Fibroblast of pulmonary artery (primary cell): ENCODE data around the gene TOX3.

Experiments used
- DNase-seq: peaks from one replicate; pipeline ENCODE4 v3.0.0-alpha.2; 2010; ENCODE audit warnings: low read depth
- H3K4me3 ChIP-seq: replicated peaks from 2 replicates; pipeline ENCODE4 v1.5.1; 2011; ENCODE audit warnings: low read depth, mild to moderate bottlenecking, control low read depth, low read length, moderate library complexity
- CTCF ChIP-seq: IDR thresholded peaks from 2 replicates; pipeline ENCODE4 v1.5.1; 2011; ENCODE audit warnings: mild to moderate bottlenecking, control low read depth, low read length, inconsistent platforms; ENCODE audit errors: missing control alignments

The TOX3 gene

DNA sequence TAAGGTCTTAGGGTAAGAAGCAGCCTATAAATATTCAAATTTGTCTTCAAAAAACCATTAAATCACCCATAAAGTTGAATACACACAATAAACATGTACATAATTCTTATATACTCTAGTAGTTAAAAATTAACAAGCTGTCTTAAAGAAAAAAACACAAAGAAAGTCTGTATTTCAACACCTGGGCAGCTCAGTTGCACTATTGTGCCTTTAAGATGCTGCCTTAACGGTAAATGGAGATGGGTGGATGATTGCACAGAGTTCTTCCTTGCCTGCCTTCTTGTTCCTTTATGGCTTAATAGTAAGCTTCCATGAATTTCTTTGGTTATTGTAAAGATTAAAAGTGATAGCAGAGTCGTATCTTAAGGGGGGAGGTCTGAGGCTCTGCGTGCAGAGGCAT, 105.1 kb downstream of the TOX3 start:
- no peak for DNase-seq
- H3K4me3 ChIP-seq: no peak overlapping the region
- TF ChIP-seq CTCF: no peak

DNA sequence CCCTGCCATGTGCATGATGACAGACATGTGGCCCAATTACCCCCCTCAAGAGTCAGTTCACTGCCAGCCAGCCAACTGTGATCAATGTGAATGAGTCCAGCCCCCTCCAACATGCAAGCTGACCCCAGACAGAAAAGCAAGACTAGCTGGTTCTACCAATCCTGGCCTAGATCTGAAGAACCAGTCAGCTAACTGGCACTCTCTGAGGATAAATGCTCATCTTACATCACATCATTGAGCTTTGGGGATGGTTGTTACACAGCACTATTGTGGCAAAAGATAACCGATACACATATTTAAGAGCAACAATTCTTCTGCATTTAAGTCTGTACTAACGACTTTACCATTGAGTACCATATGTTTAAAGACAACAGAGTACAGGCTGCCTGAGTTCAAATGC, 106.7 kb downstream of the TOX3 start:
- TF ChIP-seq CTCF: no peak
- H3K4me3 ChIP-seq: no peak overlapping the region
- no peak for DNase-seq

GRCh38 chr16:52439750-52440149, 107.2 kb downstream of the TOX3 start:
- no peak for DNase-seq
- TF ChIP-seq CTCF: no peak
- H3K4me3 ChIP-seq: no peak overlapping the region

DNA sequence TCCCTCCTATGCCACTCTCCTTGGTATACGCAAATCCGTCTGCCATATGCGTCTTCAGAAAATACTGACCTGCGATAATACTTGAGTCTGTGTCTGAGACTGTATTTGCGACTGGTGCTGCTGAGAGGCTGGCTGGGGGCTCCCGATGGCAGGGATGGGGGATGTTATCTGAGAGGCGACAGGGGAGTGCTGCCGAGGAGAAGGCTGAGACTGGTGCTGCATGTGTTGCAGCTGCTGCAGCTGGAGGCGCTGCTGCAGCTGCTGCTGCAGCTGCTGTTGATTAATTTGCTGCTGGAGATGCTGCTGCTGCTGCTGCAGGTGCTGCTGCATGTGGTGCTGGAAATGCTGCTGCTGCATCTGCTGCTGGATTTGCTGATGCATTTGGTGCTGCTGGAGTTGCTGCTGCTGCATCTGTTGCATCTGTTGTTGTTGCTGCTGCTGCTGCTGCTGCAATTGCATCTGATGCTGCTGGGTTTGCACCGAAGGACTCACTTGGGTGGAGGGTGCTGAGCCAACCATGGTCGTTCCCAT, 107.7 kb downstream of the TOX3 start:
- no peak for DNase-seq
- H3K4me3 ChIP-seq: no peak overlapping the region
- no peak for TF ChIP-seq CTCF

DNA sequence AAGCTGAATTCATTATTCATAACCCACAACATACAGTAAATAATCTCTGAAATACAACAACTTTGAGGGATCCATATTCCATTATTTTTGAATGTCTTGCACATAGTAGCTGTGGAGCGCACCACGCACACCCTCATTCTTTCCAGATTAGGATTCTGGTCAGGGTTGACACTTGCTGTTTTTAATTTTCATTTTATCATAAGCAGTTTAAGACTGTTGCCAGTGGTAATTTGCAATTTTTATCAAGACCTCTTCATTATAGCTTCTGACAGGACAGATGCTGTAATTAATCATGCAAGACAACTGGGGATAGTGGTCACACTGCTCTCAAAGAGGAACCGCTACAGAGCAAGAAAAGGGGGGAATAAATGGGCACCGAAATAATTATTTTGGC, 109.7 kb downstream of the TOX3 start:
- no peak for TF ChIP-seq CTCF
- H3K4me3 ChIP-seq: no peak overlapping the region
- no peak for DNase-seq

DNA sequence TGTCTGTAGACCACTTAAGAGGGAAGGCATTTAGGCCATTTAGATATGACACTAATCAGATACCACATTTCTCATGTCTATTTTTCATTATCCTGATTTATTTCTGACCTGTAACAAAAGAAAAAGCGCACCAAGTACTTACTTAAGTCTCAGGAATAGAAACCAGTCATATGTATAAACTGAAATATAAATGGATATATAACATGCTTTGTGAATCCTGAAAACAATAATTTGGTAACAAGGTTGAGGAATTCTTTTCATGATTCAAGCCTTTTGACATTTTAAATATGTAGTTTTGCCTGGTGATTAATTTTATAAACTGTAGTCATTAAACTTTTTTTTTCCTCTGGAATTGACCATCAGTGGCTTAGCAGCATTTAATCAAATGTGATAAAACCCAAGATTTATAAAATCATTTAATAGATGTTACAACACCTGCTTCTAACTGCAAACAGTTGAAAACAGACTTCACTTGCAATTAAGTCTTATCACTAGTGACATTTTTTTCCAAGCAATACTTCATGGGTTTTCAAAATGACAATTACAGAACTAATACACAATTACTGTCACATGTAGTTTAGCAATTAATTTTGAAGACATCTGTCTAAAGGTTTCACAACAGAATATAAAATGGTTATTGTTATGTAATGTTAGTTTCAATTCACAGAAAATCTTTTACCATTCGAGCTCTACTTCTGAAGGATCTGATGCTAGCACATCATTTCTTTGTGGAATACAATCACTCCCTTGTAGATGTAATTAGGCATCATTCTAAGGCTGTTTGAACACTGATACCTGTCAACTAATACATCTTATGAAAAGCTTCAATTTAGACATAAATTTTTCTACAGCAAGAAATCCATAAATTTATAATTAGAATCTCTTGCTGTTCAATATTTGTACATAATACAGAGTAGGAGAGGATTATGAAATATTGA, 110.3 kb downstream of the TOX3 start:
- no peak overlapping the region for H3K4me3 ChIP-seq
- TF ChIP-seq CTCF: no peak
- no peak for DNase-seq

- DNase-seq: no peak
- no peak for TF ChIP-seq CTCF
- no peak overlapping the region for H3K4me3 ChIP-seq
These were observed 112.7 kb downstream of the TOX3 start for GRCh38 chr16:52434224-52434623.
